WTC11 (cell line): ENCODE data around the gene CPE.

Experiments used
- CREB1 ChIP-seq: sonication (generic); formaldehyde crosslinking; IDR thresholded peaks from 2 replicates; pipeline ENCODE4 v1.8.0; 2023; ENCODE audit warnings: mild to moderate bottlenecking, missing genetic modification reagents
- CTCF ChIP-seq: fragments of 200-600 bp; IDR thresholded peaks from 2 replicates; pipeline ENCODE4 v1.8.0; 2022; ENCODE audit warnings: antibody characterized with exemption
- GRHL2 ChIP-seq: fragments of 250-450 bp; sonication (Bioruptor Pico); IDR thresholded peaks from 2 replicates; pipeline ENCODE4 v1.8.0; 2022; ENCODE audit warnings: mild to moderate bottlenecking, moderate library complexity; ENCODE audit not compliant: insufficient replicate concordance, severe bottlenecking
- IRF2 ChIP-seq: sonication (generic); formaldehyde crosslinking; IDR thresholded peaks from 2 replicates; pipeline ENCODE4 v1.8.0; 2022; ENCODE audit warnings: low read depth, missing genetic modification reagents, borderline replicate concordance
- NFYB ChIP-seq: sonication (generic); formaldehyde crosslinking; conservative IDR thresholded peaks from 2 replicates; pipeline ENCODE4 v1.8.0; 2022; ENCODE audit warnings: low read depth, missing genetic modification reagents
- NR1H2 ChIP-seq: sonication (generic); formaldehyde crosslinking; IDR thresholded peaks from 2 replicates; pipeline ENCODE4 v1.9.0; 2021; ENCODE audit warnings: mild to moderate bottlenecking, moderate library complexity, missing genetic modification reagents
- ZSCAN18 ChIP-seq: fragments of 250-450 bp; sonication (Bioruptor Pico); IDR thresholded peaks from 2 replicates; pipeline ENCODE4 v2.1.2; 2022; ENCODE audit warnings: mild to moderate bottlenecking, moderate library complexity

GRCh38 chr4:165428957-165429356 is 50.1 kb downstream of the CPE start:
- TF ChIP-seq IRF2 (CRISPR knock-in tag) = no peak
- TF ChIP-seq CTCF = no peak
- TF ChIP-seq NR1H2 (CRISPR knock-in tag) = no peak
- no peak for TF ChIP-seq ZSCAN18 (CRISPR knock-in tag)
- no peak for TF ChIP-seq CREB1 (CRISPR knock-in tag)
- TF ChIP-seq NFYB (CRISPR knock-in tag) = no peak
- TF ChIP-seq GRHL2 (CRISPR knock-in tag) = no peak
